NCI-H446 (cell line): ENCODE results near the gene TNS1.

Experiments used
- DNase-seq, 2 experiments: peaks; one replicate each; lab custom pipeline; 2025; lab: John Stamatoyannopoulos, UW

TNS1 gene

GRCh38 chr2:217943446-217944321 is 59.1 kb downstream of the TNS1 start:
- DNase-seq: peak in 1 of 2 experiments; percentile 44

GRCh38 chr2:217942731-217943335 is 60.0 kb downstream of the TNS1 start:
- no peak for DNase-seq

GRCh38 chr2:217941886-217942728 is 60.7 kb downstream of the TNS1 start:
- DNase-seq: no peak

GRCh38 chr2:217941339-217941738 is 61.5 kb downstream of the TNS1 start:
- no peak for DNase-seq

- DNase-seq: no peak
These were observed 62.3 kb downstream of the TNS1 start for GRCh38 chr2:217940261-217941220.

GRCh38 chr2:217939629-217940245 is 63.1 kb downstream of the TNS1 start:
- no peak for DNase-seq

GRCh38 chr2:217939220-217939619 is 63.6 kb downstream of the TNS1 start:
- DNase-seq: no peak

GRCh38 chr2:217938036-217938435 is 64.8 kb downstream of the TNS1 start:
- no peak for DNase-seq

GRCh38 chr2:217937446-217937845 is 65.3 kb downstream of the TNS1 start:
- DNase-seq: no peak

- DNase-seq: no peak
These were observed 65.8 kb downstream of the TNS1 start for GRCh38 chr2:217936952-217937351.

- peak in 1 of 2 experiments; percentile 21 for DNase-seq
These were observed 66.7 kb downstream of the TNS1 start for GRCh38 chr2:217935901-217936684.

GRCh38 chr2:217935235-217935879 is 67.4 kb downstream of the TNS1 start:
- DNase-seq: no peak

- DNase-seq: peak; percentile 46 to 78
These were observed 68.3 kb downstream of the TNS1 start for GRCh38 chr2:217934321-217935131.

GRCh38 chr2:217933617-217933993 is 69.2 kb downstream of the TNS1 start:
- no peak for DNase-seq

GRCh38 chr2:217932803-217933616 is 69.8 kb downstream of the TNS1 start:
- DNase-seq: peak; percentile 88 to 92

GRCh38 chr2:217931846-217932560 is 70.8 kb downstream of the TNS1 start:
- no peak for DNase-seq
